Measurements from ENCODE around the gene ETV7.

ETV7 gene

GRCh38 chr6:36353411-36353915 lies 34.0 kb downstream of the ETV7 start:
- no peak for ATAC-seq
- TF ChIP-seq SNAI2 (CRISPR knock-in tag; IDR thresholded peaks at IDR 0.05): no peak
- TF ChIP-seq OSR1 (CRISPR knock-in tag; IDR thresholded peaks at IDR 0.05): no peak
- no peak for TF ChIP-seq CSDC2 (CRISPR knock-in tag; IDR thresholded peaks at IDR 0.05)
- TF ChIP-seq BACH2 (CRISPR knock-in tag; IDR thresholded peaks at IDR 0.05; ENCODE audit: borderline replicate concordance): no peak
- TF ChIP-seq POU6F1 (CRISPR knock-in tag; IDR thresholded peaks at IDR 0.05; ENCODE audit: borderline replicate concordance, low read depth): no peak
- TF ChIP-seq, protein P1, sequence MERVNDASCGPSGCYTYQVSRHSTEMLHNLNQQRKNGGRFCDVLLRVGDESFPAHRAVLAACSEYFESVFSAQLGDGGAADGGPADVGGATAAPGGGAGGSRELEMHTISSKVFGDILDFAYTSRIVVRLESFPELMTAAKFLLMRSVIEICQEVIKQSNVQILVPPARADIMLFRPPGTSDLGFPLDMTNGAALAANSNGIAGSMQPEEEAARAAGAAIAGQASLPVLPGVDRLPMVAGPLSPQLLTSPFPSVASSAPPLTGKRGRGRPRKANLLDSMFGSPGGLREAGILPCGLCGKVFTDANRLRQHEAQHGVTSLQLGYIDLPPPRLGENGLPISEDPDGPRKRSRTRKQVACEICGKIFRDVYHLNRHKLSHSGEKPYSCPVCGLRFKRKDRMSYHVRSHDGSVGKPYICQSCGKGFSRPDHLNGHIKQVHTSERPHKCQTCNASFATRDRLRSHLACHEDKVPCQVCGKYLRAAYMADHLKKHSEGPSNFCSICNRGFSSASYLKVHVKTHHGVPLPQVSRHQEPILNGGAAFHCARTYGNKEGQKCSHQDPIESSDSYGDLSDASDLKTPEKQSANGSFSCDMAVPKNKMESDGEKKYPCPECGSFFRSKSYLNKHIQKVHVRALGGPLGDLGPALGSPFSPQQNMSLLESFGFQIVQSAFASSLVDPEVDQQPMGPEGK (CRISPR knock-in tag; IDR thresholded peaks at IDR 0.05; ENCODE audit: borderline replicate concordance): no peak
- TF ChIP-seq ZNF70 (CRISPR knock-in tag; IDR thresholded peaks at IDR 0.05): no peak
- TF ChIP-seq ZNF8 (CRISPR knock-in tag; IDR thresholded peaks at IDR 0.05): no peak
- TF ChIP-seq ZNF565 (CRISPR knock-in tag; conservative IDR thresholded peaks at IDR 0.05; ENCODE audit: low read depth): no peak
- TF ChIP-seq RARB (CRISPR knock-in tag; IDR thresholded peaks at IDR 0.05): no peak
- no peak for TF ChIP-seq ISL1 (CRISPR knock-in tag; IDR thresholded peaks at IDR 0.05)
- TF ChIP-seq ARNTL (CRISPR knock-in tag; IDR thresholded peaks at IDR 0.05; ENCODE audit: borderline replicate concordance, low read depth): no peak

- TF ChIP-seq ZC3H10 (CRISPR knock-in tag; IDR thresholded peaks at IDR 0.05) (no peak), ZFP30 (CRISPR knock-in tag; IDR thresholded peaks at IDR 0.05) (no peak), OSR1 (CRISPR knock-in tag; IDR thresholded peaks at IDR 0.05) (no peak), PPARA (CRISPR knock-in tag; IDR thresholded peaks at IDR 0.05; ENCODE audit: borderline replicate concordance) (no peak), TCF4 (CRISPR knock-in tag; IDR thresholded peaks at IDR 0.05; ENCODE audit: borderline replicate concordance) (no peak), ZFP3 (CRISPR knock-in tag; IDR thresholded peaks at IDR 0.05) (no peak), RARB (CRISPR knock-in tag; IDR thresholded peaks at IDR 0.05) (no peak), ARNTL (CRISPR knock-in tag; IDR thresholded peaks at IDR 0.05; ENCODE audit: borderline replicate concordance, low read depth) (no peak), ISL1 (CRISPR knock-in tag; IDR thresholded peaks at IDR 0.05) (no peak), ZNF8 (CRISPR knock-in tag; IDR thresholded peaks at IDR 0.05) (no peak), GLIS3 (CRISPR knock-in tag; IDR thresholded peaks at IDR 0.05) (no peak), BACH2 (CRISPR knock-in tag; IDR thresholded peaks at IDR 0.05; ENCODE audit: borderline replicate concordance) (no peak), SNAI2 (CRISPR knock-in tag; IDR thresholded peaks at IDR 0.05) (no peak), CSDC2 (CRISPR knock-in tag; IDR thresholded peaks at IDR 0.05) (no peak)
- ATAC-seq: no peak
Measured at GRCh38 chr6:36352477-36353157, 34.9 kb downstream of the ETV7 start.

- ATAC-seq: peak; percentile 37; the same call in 2 of the 3 replicates
- TF ChIP-seq ZFP3 (CRISPR knock-in tag; IDR thresholded peaks at IDR 0.05): peak; percentile 57; the same call in 1 of the 2 replicates
- peak; percentile 43; the same call in 1 of the 2 replicates for TF ChIP-seq ISL1 (CRISPR knock-in tag; IDR thresholded peaks at IDR 0.05)
- TF ChIP-seq, protein P2, sequence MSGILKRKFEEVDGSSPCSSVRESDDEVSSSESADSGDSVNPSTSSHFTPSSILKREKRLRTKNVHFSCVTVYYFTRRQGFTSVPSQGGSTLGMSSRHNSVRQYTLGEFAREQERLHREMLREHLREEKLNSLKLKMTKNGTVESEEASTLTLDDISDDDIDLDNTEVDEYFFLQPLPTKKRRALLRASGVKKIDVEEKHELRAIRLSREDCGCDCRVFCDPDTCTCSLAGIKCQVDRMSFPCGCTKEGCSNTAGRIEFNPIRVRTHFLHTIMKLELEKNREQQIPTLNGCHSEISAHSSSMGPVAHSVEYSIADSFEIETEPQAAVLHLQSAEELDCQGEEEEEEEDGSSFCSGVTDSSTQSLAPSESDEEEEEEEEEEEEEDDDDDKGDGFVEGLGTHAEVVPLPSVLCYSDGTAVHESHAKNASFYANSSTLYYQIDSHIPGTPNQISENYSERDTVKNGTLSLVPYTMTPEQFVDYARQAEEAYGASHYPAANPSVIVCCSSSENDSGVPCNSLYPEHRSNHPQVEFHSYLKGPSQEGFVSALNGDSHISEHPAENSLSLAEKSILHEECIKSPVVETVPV (CRISPR knock-in tag; IDR thresholded peaks at IDR 0.05): no peak
Measured at GRCh38 chr6:36350681-36351571, 36.5 kb downstream of the ETV7 start.

- ATAC-seq: no peak
- no peak for TF ChIP-seq SNAI2 (CRISPR knock-in tag; IDR thresholded peaks at IDR 0.05)
- TF ChIP-seq ZC3H10 (CRISPR knock-in tag; IDR thresholded peaks at IDR 0.05): no peak
- TF ChIP-seq RARB (CRISPR knock-in tag; IDR thresholded peaks at IDR 0.05): no peak
- TF ChIP-seq, protein P2 (CRISPR knock-in tag; IDR thresholded peaks at IDR 0.05): no peak
- TF ChIP-seq TCF4 (CRISPR knock-in tag; IDR thresholded peaks at IDR 0.05; ENCODE audit: borderline replicate concordance): no peak
- TF ChIP-seq, protein P1 (CRISPR knock-in tag; IDR thresholded peaks at IDR 0.05; ENCODE audit: borderline replicate concordance): no peak
- no peak for TF ChIP-seq CSDC2 (CRISPR knock-in tag; IDR thresholded peaks at IDR 0.05)
- TF ChIP-seq ZNF8 (CRISPR knock-in tag; IDR thresholded peaks at IDR 0.05): no peak
- no peak for TF ChIP-seq PPARA (CRISPR knock-in tag; IDR thresholded peaks at IDR 0.05; ENCODE audit: borderline replicate concordance)
- TF ChIP-seq CREB5 (CRISPR knock-in tag; IDR thresholded peaks at IDR 0.05; ENCODE audit: low read depth): no peak
- no peak for TF ChIP-seq ZFP30 (CRISPR knock-in tag; IDR thresholded peaks at IDR 0.05)
- TF ChIP-seq BACH2 (CRISPR knock-in tag; IDR thresholded peaks at IDR 0.05; ENCODE audit: borderline replicate concordance): no peak
- TF ChIP-seq TOX (CRISPR knock-in tag; IDR thresholded peaks at IDR 0.05; ENCODE audit: borderline replicate concordance): no peak
- TF ChIP-seq ZFP3 (CRISPR knock-in tag; IDR thresholded peaks at IDR 0.05): no peak
- TF ChIP-seq OSR1 (CRISPR knock-in tag; IDR thresholded peaks at IDR 0.05): no peak
- no peak for TF ChIP-seq ZNF565 (CRISPR knock-in tag; conservative IDR thresholded peaks at IDR 0.05; ENCODE audit: low read depth)
- TF ChIP-seq ARNTL (CRISPR knock-in tag; IDR thresholded peaks at IDR 0.05; ENCODE audit: borderline replicate concordance, low read depth): no peak
- TF ChIP-seq ZNF70 (CRISPR knock-in tag; IDR thresholded peaks at IDR 0.05): no peak
- TF ChIP-seq ISL1 (CRISPR knock-in tag; IDR thresholded peaks at IDR 0.05): no peak
Measured at GRCh38 chr6:36350082-36350481, 37.4 kb downstream of the ETV7 start.
